ENCODE measurements around the gene FBXO27.
A peak's percentile ranks its signal among the peaks of the same experiment; 100 is the strongest.
"Not testable (repeated sequence)": the region's sequence is repeated elsewhere in the genome, so short reads cannot be mapped to it uniquely, and the experiment has no call there.

Gene FBXO27, protein sequence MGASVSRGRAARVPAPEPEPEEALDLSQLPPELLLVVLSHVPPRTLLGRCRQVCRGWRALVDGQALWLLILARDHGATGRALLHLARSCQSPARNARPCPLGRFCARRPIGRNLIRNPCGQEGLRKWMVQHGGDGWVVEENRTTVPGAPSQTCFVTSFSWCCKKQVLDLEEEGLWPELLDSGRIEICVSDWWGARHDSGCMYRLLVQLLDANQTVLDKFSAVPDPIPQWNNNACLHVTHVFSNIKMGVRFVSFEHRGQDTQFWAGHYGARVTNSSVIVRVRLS

DNA sequence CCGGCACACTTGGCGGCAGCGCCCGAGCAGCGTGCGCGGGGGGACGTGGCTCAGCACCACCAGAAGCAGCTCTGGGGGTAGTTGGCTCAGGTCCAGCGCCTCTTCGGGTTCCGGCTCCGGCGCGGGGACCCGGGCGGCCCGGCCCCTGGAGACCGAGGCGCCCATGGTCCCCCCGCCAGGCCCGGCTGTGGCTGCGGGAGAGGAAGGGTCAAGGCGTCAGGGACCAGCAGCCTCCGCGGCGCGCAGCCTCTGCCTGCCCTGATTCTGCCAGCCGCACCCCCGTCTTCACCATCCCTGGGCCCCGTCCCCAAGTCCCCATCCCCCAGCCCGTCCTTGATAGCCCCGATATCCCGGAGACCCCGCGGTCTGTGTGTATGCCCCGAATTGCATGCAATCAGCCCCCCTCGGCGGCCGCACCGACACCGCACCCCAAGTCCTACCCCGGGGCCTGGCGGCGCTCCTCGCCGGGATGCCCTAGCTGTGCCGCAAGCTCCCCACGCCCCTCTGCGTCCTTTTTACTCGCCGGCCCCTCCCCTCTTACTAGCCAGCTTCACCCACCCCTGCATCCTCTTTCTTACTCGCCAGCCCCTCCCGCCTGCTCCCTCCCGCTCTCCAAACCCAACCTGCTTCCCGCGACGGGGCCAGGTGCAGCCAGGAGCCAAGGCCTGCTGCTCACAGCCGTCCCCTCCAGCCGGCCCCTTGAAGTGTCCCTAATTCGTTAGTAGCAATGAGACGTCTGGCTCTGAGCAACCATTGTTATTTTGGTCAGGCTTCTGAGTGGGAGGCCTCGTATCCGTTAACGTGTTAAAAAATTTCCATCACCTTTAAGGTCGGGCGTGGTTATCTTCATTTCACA lies at the start of gene FBXO27:
TSS of gene FBXO27 (minus strand) at position 487 of the 856 bp plus-strand sequence. CDS start at position 165, 322 bp downstream.
- DNase-seq (ENCODE audit: low spot score), result no peak

DNA sequence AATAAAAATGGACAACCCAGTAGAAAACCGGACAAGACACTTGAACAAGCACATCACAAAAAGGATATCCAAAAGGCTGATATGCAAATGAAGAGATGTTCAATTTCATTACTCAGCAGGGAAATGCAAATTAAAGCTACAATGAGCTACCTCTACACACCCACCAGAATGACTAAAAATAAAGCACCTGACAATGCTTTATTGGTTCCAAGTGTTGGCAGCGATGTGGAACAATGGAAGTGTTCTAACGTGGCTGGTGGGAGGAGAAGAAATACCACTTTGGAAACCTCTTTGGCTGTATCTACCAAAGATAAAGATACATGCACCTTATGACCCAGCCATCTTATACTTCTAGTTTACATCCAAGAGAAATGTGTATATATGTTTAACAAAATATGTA lies 48.1 kb upstream of the FBXO27 start:
- no peak for DNase-seq (ENCODE audit: low spot score)

DNA sequence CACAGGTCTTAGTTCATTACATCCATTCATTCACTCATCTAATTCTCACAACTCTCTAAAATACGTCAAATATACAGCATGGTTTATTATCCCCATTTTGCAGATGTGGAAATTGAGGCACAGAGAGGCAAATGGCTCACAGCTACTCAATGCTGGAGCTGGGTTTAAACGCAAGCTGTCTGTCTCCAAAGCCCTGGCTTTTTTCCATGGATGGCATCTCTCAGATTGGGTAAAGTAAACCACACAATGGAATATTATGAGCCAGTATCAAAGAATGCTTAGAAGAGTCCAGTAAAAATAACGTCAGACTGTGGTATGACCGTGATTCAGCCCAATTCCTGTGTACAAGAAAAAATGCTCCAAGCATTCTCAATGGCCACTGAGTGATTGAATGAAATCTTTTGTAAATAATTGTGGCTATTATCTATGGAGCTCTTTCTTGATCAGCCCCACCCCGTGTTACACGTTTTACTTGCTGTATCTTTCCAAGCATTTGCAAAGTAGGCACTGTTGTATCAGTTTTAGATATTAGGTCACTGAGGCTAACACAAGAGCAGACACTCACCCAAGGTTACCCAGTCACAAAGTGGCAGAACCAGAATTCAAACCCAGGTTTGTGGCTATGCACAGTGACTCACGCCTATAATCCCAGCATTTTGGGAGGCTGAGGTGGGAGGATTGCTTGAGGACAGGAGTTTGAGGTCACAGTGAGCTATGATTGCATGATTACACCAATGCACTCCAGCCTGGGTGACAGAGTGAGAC lies 46.3 kb upstream of the FBXO27 start:
- peak; percentile 82 for DNase-seq (ENCODE audit: low spot score)

DNA sequence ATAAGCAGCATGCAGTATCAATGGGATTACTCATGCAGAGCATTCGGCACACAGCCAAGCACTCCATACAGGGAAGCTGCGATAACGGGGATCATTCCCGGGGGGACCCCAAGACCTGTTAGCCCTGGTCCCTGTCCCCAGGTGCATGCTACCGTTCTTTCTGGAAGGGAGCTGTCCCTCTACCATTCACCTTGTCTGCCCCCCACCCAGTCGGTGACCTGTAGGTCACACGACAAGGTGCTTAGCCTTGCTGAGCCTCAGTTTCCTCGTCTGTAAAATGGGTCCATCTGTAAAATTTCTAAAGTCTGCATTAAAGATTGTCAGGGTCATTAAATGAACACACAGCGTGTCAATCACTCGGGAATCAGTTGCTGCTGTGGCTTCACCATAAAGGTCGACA lies 45.0 kb upstream of the FBXO27 start:
- no peak for DNase-seq (ENCODE audit: low spot score)

DNA sequence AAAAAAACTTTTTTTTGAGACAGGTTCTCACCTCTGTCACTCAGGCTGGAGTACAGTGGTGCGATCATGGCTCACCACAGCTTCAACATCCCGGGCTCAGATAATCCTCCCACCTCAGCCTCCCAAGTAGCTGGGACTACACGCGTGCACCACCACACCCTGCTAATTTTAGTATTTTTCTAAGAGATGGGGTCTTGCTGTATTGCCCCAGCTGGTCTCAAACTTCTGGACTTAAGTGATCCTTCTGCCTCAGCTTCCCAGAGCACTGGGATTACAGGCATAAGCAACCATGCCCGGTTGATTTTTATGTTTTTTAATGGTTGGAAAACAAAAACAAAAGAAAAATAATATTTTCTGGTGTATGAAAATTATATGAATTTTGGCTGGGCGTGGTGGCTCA lies 42.6 kb upstream of the FBXO27 start:
- DNase-seq (ENCODE audit: low spot score), result no peak

DNA sequence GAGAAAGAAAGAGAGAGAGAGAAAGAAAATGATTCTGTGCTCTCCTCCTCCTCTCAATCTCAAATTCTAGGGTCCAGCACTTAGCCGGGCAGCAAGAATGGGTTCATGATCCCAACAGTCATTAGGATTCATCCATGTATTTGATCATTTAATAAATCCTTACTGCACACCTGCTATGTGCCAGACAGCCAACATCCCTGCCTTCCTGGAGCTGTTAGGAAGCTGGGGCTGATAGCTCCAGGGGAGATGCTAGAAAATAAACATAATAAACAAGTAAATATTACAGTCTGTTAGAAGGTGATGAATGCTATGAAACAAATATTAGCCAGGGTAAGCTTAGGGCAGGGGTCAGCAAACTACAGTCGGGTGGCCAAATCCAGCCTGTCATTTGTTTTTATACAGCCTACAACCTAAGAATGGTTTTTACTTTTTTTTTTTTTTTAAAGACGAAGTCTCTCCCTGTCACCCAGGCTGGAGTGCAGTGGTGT lies 41.9 kb upstream of the FBXO27 start:
- no peak for DNase-seq (ENCODE audit: low spot score)

DNA sequence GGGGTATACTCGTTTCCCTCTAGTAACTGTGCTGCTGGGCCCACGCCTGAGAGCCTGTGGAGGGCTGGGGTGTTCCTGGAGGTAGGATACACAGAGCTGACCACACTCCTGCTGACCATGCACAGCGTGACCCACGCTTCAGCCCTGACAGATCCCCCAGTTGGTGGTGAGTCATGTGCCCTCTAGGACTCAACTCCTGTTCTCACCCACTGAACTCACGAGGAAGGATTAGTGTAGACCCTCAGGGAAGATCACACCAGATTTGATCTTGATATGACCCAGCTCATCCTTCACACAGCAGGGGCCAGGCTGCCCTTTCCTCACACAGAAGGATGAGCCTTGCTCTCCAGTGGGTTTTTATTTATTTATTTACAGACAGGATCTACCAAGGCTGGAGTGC lies 38.5 kb upstream of the FBXO27 start:
- no peak for DNase-seq (ENCODE audit: low spot score)

DNA sequence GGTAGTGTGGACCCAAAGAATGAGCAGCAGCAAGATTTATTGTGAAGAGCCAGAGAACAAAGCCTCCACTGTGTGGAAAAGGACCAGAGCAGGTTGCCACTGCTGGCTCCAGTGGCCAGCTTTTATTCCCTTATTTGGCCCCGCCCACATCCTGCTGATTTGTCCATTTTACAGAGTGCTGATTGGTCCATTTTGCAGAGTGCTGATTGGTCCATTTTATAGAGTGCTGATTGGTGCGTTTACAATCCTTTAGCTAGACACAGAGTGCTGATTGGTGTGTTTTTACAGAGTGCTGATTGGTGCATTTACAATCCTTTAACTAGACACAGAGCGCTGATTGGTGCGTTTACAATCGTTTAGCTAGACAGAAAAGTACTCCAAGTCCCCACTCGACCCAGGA lies 35.9 kb upstream of the FBXO27 start:
- not testable (repeated sequence) for DNase-seq (ENCODE audit: low spot score)

DNA sequence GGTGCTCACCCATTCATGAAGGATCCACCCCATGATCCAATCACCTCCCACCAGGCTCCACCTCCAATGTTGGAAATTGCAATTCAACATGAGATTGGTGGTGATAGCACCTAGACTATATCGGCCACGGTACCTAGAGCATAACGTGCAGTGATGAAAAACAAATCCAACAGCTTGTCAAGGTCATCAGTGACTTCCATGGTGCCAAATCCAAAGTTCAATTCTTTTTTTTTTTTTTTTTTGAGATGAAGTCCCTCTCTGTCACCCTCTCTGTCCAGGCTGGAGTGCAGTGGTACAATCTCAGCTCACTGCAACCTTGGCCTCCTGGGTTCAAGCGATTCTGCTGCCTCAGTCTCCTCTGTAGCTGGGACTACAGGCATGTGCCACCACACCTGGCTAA lies 34.8 kb upstream of the FBXO27 start:
- DNase-seq (ENCODE audit: low spot score), result no peak

DNA sequence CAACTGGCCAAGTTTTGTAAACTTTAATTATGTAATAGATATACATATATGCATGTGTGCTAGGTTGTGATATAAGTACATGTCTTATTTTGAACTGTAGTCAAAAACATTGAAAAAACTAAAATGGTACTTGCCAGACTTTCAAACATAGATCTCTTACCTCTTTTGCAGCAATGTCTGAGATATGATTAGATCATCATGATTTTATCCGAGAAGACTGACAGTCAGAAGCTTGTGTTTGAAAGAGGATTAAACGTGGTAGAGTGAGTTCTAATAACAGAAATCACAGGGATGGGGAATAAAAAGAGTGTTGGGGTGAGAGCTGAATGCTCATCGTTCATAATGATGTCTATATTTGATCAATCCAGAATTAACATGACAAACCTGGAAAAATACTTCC lies 33.6 kb upstream of the FBXO27 start:
- no peak for DNase-seq (ENCODE audit: low spot score)

DNA sequence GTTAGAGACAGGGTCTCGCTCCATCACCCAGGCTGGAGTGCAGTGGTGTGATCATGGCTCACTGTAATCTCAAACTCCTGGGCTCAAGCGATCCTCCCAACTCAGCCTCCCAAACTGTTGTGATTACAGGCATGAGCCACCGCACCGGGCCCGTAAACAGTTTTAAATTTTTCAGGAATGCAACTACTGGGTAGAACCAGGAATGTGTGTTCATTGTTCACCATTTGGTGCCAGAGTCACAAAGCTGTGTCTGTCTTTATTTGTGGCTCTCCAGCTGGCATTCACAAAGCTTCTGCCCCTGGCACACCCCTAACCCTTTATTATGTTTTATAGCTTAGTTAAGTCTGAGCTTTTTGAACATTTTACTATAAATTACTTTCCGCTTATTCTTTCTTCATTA lies 32.1 kb upstream of the FBXO27 start:
- no peak for DNase-seq (ENCODE audit: low spot score)

DNA sequence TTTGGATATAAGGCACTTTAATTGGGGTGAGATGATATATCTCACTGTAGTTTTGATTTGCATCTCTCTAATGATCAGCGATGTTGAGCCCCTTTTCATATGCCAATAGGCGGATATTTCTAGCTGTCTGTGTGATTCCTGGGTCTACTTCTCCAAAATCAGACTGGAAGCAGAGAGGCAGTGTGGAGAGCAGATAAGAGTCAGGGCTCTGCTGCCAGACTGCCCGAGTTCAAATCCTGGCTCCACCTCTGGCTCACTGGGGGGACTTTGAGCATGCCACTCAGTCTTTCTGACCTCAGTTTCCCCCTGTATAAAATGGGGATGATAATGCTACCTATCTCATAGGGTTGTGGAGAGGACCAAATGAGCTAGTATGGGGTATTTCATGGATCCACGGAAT lies 27.8 kb upstream of the FBXO27 start:
- DNase-seq (ENCODE audit: low spot score), result no peak

DNA sequence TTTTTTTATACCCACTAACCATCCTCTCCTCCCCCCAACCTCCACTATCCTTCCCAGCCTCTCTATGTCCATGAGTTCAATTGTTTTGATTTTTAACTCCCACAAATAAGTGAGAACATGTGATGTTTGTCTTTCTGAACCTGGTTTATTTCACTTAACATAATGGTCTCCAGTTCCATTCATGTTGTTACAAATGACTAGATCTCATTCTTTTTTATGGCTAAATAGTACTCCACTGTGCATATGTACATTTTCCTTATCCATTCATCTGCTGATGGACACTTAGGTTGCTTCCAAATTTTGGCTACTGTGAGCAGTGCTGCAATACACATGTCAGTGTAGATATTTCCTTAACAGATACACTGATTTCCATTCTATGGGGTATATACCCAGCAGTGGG lies 27.0 kb upstream of the FBXO27 start:
- no peak for DNase-seq (ENCODE audit: low spot score)

DNA sequence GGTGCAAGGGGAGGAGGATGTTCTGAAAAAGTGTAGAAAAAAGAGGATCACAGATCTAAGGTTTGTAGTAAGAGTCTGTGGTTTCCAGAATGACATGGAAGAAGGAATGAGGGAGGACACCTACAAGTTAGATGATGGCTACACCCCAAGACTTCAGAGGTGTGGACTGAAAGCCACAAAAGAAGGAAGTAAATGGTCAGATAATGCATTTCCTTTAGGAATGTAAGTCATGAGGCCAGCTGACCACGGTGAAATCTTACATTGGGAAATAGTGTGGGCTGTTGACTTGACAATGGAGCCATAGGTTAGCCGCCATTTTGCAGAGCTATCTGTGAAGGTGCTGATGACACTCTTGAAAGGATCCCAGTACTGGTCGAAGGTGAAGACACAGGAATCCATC lies 25.3 kb upstream of the FBXO27 start:
- no peak for DNase-seq (ENCODE audit: low spot score)

DNA sequence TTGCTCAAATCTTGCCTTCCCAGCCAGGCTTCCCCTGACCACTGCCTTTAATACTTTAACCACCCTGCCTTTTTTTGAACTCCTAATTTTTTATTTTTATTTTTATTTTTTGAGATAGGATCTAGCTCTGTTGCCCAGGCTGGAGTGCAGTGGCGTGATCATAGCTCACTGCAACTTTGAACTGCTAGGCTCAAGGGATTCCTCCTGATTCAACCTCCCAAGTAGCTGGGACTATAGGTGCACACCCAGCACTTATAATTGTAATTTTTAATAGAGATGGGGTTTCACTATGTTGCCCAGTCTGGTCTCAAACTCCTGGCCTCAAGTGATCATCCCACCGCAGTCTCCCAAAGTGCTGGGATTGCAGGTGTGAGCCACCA lies 21.7 kb upstream of the FBXO27 start:
- no peak for DNase-seq (ENCODE audit: low spot score)

DNA sequence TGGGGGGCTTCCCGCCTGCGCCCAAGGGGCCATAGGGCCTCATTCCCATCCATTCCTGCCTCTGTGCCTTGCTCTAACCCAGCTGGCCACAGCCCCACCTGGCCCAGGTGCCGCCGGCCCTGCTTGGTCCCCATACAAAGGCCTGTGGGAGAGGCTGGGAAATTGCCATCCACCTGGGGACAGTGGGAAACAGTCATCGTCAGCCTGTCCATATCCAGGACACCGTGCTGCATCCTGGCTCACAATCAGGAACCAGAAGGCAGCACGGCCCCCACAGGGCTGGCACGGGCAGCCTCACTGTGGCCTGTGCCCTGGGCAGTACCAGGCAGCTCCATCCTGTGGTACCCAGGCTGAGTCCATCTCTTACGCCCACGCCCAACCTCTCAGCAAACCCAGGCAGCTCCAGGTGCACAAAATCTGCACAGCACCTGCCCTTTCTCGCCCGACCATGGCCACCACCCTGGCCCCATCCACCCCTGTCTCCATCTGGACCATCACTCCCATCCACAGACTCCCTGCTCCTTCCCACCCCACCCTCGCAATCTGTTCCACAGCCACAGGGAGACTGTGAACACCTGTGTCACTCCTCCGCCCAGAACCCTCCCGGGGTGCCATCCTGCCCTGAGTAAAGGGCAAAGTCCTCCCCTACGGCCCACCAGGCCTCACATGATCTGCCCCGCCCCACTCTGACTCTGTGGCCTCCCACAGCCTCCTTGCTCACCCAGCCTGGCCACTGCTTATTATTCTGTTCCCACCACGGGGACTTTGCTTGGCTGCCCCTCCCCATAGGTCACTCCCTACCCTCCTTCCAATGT lies 21.1 kb upstream of the FBXO27 start:
- DNase-seq (ENCODE audit: low spot score), result no peak

DNA sequence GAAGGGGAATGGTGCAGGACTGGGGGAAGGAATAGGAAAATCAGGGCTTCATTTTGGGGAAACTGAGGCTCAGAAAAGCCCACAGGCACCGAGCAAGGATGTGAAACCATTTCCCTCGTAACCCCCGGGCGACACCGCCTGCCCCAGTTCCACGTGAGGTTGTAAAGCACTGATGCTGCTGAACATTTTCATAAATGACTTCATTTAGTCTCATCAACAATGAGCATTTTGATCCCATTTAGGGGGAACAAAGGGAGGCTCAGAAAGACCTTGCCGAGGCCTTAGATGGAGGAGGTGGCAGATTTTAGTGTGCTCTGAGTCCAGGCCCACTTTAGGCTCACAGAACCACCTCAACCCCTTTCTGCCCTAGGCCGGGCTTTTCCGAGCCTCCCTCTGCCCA lies 20.5 kb upstream of the FBXO27 start:
- no peak for DNase-seq (ENCODE audit: low spot score)

DNA sequence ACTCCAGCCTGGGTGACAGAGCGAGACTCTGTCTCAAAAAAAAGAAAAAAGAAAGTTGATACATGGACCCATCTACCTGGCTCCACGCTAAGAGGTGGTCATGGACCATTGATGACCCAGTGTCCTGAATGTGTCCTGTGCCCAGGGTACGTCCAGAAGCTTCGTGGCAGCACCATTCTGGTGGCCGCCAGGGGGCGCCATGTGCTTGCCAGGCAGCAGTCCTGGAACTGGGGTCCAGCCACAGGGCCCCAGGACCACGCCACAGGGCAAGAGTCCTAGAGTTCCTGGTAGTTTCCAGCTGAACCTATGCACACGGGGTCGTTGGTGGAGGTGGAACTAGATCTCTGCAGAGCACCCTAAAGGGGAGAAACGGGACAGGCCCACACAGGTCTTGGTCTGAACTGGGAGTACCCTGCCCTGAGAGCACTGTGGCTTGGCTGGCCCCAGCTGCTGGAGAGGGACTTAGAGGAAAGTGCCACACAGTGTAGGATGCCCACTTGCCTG lies 19.9 kb upstream of the FBXO27 start:
- DNase-seq (ENCODE audit: low spot score), result peak; percentile 45

DNA sequence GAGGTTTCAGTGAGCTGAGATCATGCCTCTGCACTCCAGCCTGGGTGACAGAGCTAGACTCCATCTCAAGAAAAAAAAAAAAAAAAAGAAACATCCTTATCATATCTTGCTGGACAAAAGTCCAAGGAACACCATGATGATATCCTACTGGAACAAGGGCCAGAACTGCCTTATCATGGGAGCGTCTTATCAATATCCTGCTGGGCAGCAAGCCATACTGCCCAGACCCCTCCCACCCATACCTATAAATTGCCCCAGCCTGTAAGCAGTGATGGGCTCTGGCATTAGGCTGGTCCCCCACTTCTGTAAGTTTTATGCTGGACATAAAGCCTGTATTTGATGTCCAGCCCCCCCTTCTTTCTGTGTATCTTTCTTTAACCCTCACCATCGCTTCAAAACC lies 14.7 kb upstream of the FBXO27 start:
- DNase-seq (ENCODE audit: low spot score), result no peak

DNA sequence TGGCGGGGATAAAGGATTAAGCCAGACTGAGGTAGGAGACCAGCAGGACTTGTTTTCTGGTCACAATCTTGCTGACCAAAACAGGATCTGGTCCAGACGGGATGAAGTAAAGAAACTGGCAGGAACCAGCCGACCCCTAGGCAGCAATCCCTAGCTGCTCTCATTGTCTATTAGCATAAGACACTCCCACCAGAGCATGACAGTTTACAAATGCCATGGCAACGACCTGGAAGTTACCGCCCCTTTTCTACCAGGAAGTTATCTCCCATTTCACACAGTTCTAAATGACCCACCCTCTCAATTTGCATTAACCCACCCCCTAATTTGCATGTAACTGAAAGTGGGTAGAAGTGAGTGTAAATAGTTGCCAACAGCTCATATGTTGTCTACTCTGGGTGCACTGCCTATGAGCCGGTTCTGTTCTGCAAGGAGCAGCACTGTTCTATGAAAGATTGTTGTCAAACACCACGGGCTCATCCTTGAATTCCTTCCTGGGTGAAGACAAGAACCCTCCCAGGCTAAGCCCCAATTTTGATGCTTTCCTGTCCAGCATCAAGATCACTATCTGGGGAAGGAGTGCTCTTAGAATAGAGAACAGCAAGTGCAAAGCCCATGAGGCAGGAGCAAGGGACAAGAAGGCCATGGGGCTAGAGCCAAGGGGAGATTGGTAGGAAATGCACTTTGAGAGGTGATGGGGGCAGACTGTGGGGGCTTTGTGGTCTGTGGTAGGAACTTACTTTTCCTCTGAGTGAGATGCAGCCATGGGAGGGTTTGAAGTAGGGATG lies 13.9 kb upstream of the FBXO27 start:
- peak; percentile 16 for DNase-seq (ENCODE audit: low spot score)

DNA sequence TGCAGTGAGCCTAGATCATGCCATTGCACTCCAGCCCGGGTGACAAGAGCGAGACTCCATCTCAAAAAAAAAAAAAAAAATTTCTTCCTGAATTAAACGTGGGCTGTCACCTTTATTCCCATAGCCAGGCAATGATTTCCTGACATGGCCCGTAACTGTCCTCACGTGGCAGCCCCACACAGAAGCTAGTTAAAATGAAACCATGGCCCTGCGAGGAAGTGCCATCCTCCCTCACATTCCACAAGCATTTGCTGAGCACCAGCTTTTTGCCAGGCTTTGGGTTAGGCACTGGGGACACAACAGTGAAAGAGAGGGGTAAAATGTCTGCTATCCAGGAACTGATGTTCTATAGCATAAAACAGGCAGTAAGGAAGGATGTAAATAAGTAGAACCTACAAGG lies 13.2 kb upstream of the FBXO27 start:
- DNase-seq (ENCODE audit: low spot score), result no peak
